Testis (tissue), 3 donors: ENCODE measurements around the gene UBL5. TPM values are rescaled to one million over a fixed set of nuclear protein-coding genes. Genes with fewer than 3 reads are reported as not detected.

ENCODE experiments used
- DNase-seq: peaks from one replicate; pipeline ENCODE4 v3.0.0-alpha.2; 2019
- H3K27ac ChIP-seq, 2 donors: fragments of 200-600 bp; sonication (generic); one replicate each; pipeline ENCODE4 v1.5.1; 2019
- H3K27me3 ChIP-seq: fragments of 200-600 bp; sonication (generic); one replicate; pipeline ENCODE4 v1.5.1; 2019
- H3K36me3 ChIP-seq: fragments of 200-600 bp; sonication (generic); one replicate; pipeline ENCODE4 v1.5.1; 2017; ENCODE audit warnings: low read depth; ENCODE audit errors: missing control alignments
- H3K4me1 ChIP-seq: fragments of 200-600 bp; sonication (generic); one replicate; pipeline ENCODE4 v1.5.1; 2019
- H3K4me3 ChIP-seq, 2 donors: fragments of 200-600 bp; sonication (generic); one replicate each; pipeline ENCODE4 v1.5.1; 2017 to 2019
- H3K9me3 ChIP-seq: fragments of 200-600 bp; sonication (generic); one replicate; pipeline ENCODE4 v1.5.1; 2017
- CTCF ChIP-seq, 3 experiments: fragments of 450-650 bp in 2 of 3; fragments of 200-600 bp in 1 of 3; sonication (generic) in 1 of 3; IDR thresholded peaks; one replicate each; pipeline ENCODE4 v1.5.1; 2016 to 2019; ENCODE audit warnings: antibody characterized with exemption in 3 of 3, mild to moderate bottlenecking in 2 of 3, moderate library complexity in 1 of 3
- POLR2A ChIP-seq: fragments of 450-650 bp; IDR thresholded peaks from one replicate; pipeline ENCODE4 v1.6.1; 2017; ENCODE audit warnings: antibody characterized with exemption, mild to moderate bottlenecking, moderate library complexity
- WGBS, 2 donors: methylation state at CpG; one replicate each; pipeline ENCODE4 v1.1.5; 2018; 5-methylcytosine and 5-hydroxymethylcytosine counted together
- intact Hi-C: fragments of 100-400 bp; cut with DNase I; formaldehyde crosslinking; loops from one replicate; pipeline ENCODE4 v1.15.1; 2023; ENCODE audit warnings: low total_unique reads
- polyA plus RNA-seq: library from polyadenylated mRNA; stranded (reverse); fragments of 350-450 nt; fragmentation: Illumina TruSeq; extraction: RNeasy Lipid Tissue Mini Kit (QIAGEN cat#74804); gene quantifications from one replicate; pipeline ENCODE4 v1.2.3, GENCODE V29; 2014; ENCODE audit warnings: low read depth, low replicate concordance; ENCODE audit not compliant: insufficient read depth
- total RNA-seq, 2 donors: library from RNA; depleted of rRNA; stranded (reverse); fragments of >200 nt; gene quantifications; one replicate each; pipeline ENCODE4 v1.2.3, GENCODE V29; 2016

The UBL5 gene
- total and polyA plus RNA-seq, 3 donors from 2014 or later, result 418 to 540 (median 491) TPM

- Histone ChIP-seq H3K4me3 (no peak overlapping the region), H3K4me1 (no peaks in the 10 kb centered on the region), H3K27ac (no peak overlapping the region), H3K27me3 (no peaks in the 10 kb centered on the region), H3K36me3 (no peaks in the 10 kb centered on the region), H3K9me3 (no peaks in the 10 kb centered on the region)
- DNase-seq, result no peak
- 87 to 89% methylated on average over 5 of the region's 5 CpGs for WGBS, 2 donors
- intact Hi-C loops, result no loop called here
- no peak for TF ChIP-seq POLR2A
- TF ChIP-seq CTCF (IDR thresholded peaks at IDR 0.05), result no peak
These were observed 29.8 kb upstream of the UBL5 start for GRCh38 chr19:9797871-9798270.

DNA sequence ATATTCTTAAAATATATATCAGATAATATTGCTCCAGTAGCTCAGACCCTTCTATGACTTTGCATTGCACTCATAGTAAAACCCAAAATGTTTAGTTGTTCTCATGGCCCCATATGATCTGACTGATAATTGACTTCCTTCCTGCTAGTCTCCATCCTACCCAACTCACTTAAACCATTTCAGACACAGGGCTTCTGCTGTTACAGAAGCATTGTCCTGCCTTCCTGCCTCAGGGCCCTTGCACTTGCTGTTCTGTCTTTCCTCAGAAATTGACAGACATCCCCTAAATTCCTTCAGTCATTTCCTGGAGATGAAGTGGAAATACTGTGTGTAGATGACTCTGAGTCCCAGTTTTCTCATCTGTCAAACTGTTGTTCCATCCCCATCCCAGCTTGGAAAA, 28.6 kb upstream of the UBL5 start:
- no peaks in the 10 kb centered on the region for H3K4me1 ChIP-seq
- intact Hi-C loops, result no loop called here
- H3K36me3 ChIP-seq, result no peaks in the 10 kb centered on the region
- no peaks in the 10 kb centered on the region for H3K9me3 ChIP-seq
- TF ChIP-seq POLR2A (no peak), CTCF (IDR thresholded peaks at IDR 0.05) (no peak)
- H3K4me3 ChIP-seq, result no peak overlapping the region
- no peaks in the 10 kb centered on the region for H3K27me3 ChIP-seq
- no peak overlapping the region for H3K27ac ChIP-seq
- no peak for DNase-seq

- no peaks in the 10 kb centered on the region for H3K36me3 ChIP-seq
- no peaks in the 10 kb centered on the region for H3K27me3 ChIP-seq
- no peaks in the 10 kb centered on the region for H3K9me3 ChIP-seq
- intact Hi-C loops, result no loop called here
- WGBS, 2 donors, result 68 to 78% methylated on average over 10 of the region's 10 CpGs
- peak overlapping the region in 1 of 2 donors; percentile 36 for H3K4me3 ChIP-seq
- H3K27ac ChIP-seq, result no peak overlapping the region
- H3K4me1 ChIP-seq, result no peaks in the 10 kb centered on the region
- no peak for TF ChIP-seq CTCF (IDR thresholded peaks at IDR 0.05)
- DNase-seq, result peak; percentile 58
These were observed 25.7 kb upstream of the UBL5 start for GRCh38 chr19:9801976-9802375.

DNA sequence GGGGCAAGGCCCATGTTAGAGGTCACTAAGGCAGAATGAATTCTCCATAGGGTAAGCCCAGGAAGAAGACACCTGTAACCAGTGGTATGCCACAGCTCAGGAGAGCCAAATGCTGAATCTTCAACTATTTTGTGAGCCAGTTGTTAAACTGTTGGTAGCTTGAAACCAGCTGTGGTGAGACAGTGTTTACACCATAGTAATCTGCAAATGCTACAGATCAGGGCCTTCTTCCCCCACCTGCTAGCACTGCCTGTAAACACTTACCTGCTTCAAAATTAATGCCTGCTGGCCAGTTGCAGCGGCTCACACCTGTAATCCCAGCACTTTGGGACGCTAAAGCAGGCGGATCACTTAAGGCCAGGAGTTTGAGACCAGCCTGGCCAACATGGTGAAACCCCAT, 20.9 kb upstream of the UBL5 start:
- H3K27ac ChIP-seq, result no peak overlapping the region
- H3K4me3 ChIP-seq, result no peak overlapping the region
- no peaks in the 10 kb centered on the region for H3K4me1 ChIP-seq
- WGBS, 2 donors, result 86 to 96% methylated on average over 3 of the region's 3 CpGs
- intact Hi-C loops, result no loop called here
- DNase-seq, result no peak
- no peak for TF ChIP-seq CTCF (IDR thresholded peaks at IDR 0.05)
- no peak for TF ChIP-seq POLR2A
- no peaks in the 10 kb centered on the region for H3K27me3 ChIP-seq
- no peaks in the 10 kb centered on the region for H3K9me3 ChIP-seq
- H3K36me3 ChIP-seq, result no peaks in the 10 kb centered on the region

DNA sequence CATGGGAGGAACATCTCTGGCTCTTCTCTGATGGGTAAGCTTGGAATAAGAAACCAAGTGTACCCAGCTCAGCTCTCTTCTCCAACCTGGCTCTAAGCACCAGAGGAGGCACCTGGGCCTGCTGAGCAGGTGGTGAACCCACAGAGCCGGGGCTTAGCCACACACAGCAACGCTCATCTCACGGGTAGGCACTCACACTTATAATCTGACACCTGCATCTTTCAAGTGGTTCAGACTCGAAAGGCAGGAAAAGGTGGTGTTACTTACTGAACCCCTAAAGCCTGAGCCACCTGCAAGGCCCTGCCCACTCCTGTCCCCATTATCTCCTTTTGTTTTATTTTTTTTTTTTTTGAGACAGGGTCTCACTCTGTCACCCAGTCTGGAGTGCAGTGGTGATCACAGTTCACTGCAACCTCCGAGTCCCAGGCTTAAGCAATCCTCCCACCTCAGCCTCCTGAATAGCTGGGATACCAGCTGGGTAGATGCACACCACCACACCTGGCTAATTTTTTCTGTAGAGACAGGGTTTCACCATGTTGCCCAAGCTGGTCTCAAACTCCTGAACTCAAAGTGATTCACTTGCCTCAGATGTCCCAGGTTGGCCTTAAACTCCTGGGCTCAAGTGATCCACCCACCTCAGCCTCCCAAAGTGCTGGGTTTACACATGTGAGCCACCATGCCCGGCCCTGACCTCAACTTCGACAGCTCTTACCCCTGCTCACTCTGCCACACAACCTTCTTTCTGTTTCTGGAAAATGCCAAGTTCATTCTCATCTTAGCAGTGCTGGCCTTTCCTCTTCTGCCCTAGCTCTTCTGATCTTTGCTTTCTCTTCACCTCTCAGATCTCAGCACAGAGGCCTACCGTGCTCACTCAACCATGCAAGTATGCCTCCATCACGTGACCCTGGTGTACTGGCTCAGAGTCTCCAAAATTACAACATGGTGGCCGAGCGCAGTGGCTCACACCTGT, 18.6 kb upstream of the UBL5 start:
- intact Hi-C loops, result no loop called here
- Histone ChIP-seq H3K4me1 (no peaks in the 10 kb centered on the region), H3K27me3 (no peaks in the 10 kb centered on the region), H3K9me3 (no peaks in the 10 kb centered on the region), H3K27ac (no peak overlapping the region), H3K4me3 (no peak overlapping the region), H3K36me3 (no peaks in the 10 kb centered on the region)
- WGBS, 2 donors, result 90 to 93% methylated on average over 11 of the region's 11 CpGs
- DNase-seq, result no peak
- TF ChIP-seq CTCF (IDR thresholded peaks at IDR 0.05) (no peak), POLR2A (no peak)
